GM18867 (cell line): ENCODE measurements around the gene GPAM.
A peak's percentile ranks its signal among the peaks of the same experiment; 100 is the strongest.

Source experiments
- ATAC-seq: cut with Tn5 transposase; IDR thresholded peaks from one replicate; pipeline ENCODE4 v1.9.1; 2021; ENCODE audit warnings: mild to moderate bottlenecking, moderate library complexity; ENCODE audit not compliant: unreplicated experiment

GPAM gene

DNA sequence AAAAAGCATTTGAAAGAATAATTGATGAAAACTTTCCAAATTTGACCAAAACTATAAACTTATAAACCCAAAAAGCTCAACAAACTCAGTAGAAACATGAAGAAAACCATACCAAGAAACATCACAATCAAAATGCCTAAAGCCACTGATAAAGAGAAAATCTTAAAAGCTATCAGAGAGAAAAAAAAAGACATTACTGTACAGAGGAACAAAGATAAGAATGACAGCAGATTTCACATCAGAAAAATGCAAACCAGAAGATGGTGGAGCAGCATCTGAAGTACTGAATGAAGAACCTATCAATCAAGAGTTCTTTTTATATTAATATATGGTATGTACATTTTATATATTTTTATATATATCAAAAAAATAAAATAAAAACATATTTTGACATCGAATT is 2.4 kb upstream of the GPAM start:
- no peak for ATAC-seq

GRCh38 chr10:112184379-112184778 is 814 bp upstream of the GPAM start:
- no peak for ATAC-seq

- no peak for ATAC-seq
Measured at GRCh38 chr10:112184052-112184371, 447 bp upstream of the GPAM start.

DNA sequence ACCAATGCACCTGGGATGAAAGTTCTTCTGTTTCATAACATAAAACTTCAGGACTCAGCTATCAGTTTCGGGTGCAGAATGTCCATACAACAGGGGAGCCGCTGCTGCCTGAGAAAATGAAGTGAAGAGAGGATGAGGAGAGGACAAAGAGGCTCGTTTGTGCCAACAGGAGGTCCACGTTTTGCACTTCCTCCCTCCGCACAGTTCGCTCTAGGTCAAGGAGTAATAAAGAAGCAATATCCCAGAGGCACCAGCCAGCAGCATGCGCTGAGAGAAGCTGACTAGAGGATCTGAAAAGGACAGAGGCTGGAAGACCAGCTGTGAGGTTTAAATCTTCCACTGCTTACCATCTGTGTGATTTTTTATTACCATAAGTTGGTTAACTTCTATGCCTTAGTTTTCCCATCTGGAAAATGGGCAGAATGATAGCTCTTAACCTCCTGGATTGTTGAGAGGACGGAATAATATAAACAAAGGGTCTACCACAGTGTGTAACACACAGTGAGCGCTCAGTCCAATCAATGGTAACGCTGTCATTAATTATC is 709 bp downstream of the GPAM start:
- ATAC-seq = no peak

DNA sequence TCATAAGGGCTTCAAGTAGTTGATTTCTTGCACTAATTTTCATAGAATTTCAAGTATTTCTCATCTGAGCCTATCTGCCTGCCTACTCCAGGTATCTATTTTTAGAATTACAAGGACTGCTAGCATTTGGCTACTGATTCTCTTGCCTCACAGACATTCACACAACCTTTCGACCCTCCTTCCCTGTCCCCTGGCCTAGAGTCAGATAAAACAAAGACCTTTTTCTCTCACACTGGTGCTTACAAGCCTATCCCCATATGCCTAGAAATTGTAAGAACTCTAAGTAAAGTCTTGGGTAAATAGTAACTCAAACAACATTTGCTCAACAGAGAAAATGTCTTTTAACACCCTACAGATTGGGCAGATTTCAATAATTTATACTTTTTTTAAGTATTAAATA is 6.3 kb downstream of the GPAM start:
- ATAC-seq = no peak

DNA sequence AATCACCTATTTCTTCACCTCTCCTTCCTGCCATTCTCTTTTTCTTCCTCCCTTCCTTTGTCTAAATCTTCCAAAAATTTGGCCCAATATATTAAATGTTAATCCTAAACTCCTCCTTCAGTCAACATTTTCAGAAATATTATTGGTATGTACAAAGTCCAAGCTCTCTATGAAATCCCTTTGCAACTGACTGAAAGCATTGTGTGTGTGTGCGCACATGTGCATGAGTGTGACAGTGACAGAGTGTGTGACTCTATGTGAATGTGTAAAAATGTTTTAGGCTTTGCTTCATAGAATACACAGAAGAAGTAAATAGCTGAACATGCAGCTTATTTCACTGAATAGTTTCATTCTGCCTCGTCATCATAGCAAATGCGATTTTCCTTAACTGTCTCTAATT is 7.0 kb downstream of the GPAM start:
- ATAC-seq = no peak

GRCh38 chr10:112175409-112175808 is 8.2 kb downstream of the GPAM start:
- ATAC-seq = no peak

DNA sequence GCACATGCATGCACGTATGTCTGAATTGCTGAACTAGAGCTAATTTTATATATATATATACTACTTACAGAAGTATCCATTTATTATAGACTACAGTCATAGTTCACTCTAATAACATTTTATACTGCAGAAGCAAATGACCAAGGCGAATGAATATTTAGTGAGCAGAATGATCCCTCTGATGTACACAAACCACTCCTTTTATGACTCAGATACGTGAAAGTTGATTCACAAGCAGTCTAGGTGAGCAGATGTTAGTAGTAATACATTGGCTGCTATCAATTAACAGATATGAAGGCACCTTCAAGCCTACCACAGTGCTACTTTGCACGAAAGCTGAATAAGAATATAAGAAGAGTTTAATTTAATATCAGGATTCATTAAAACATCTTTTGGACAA is 10.4 kb downstream of the GPAM start:
- no peak for ATAC-seq

DNA sequence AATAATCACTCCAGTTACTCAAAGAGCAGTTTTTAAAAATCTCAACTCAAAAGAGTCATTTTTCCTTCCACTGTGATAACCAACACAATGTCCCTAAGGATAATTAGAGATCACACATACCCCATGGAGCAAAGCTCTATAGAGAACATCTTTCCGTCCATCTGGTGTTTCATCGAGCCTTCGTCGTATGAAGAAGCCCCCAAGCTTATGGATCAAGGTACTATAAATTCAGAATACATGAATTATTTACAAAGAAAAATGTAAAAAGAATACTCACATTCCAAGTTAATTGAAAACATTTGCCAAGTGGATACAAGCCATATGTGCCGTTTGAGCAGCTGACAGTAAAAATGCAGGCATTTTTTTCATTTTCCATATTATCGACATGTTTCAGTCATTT is 14.8 kb downstream of the GPAM start:
- no peak for ATAC-seq

GRCh38 chr10:112166800-112167199 is 16.8 kb downstream of the GPAM start:
- ATAC-seq = no peak

- no peak for ATAC-seq
Measured at GRCh38 chr10:112161757-112162518, 21.6 kb downstream of the GPAM start.

- ATAC-seq = no peak
Measured at GRCh38 chr10:112160834-112161233, 22.7 kb downstream of the GPAM start.

DNA sequence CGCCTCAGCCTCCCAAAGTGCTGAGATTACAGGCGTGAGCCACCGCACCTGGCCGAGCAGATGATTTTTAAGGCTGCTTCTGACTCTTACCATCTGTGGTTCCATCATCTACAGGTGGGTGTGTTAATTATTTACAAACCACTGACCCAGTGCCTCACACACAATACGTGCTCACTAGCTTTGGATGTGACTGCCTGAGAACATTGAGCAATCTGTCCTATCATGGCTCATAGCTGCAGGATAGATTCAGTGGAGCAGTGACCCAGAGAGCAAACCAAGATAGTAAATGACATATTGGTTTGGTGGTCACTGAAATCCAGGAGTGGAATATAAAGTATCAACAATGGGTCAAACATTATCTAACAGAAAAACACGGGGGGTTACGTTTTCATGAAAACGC is 24.1 kb downstream of the GPAM start:
- ATAC-seq = no peak

- no peak for ATAC-seq
Measured at GRCh38 chr10:112151524-112152039, 32.0 kb downstream of the GPAM start.

DNA sequence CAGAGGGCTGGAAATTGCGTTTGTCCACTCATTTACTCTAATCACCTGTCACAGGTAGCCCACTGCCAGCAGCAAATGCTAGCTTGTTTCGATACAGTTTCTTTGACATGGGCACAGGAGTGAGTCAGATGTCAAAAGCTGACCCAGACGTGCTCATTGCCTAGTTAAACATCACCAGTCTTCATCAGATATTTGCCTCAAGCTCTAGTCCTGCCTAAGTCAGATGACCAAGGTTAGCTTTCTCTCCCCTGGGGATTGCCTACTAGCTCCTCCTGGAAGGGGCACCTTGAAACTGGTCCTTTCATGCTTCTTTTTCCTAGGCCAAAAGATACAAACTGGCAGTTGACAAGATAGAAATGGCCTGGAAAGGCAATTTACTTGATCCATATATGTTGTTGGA is 35.2 kb downstream of the GPAM start:
- ATAC-seq = no peak

GRCh38 chr10:112146799-112147198 is 36.8 kb downstream of the GPAM start:
- ATAC-seq = no peak

- no peak for ATAC-seq
Measured at GRCh38 chr10:112145263-112145662, 38.3 kb downstream of the GPAM start.

- no peak for ATAC-seq
Measured at GRCh38 chr10:112143420-112143819, 40.1 kb downstream of the GPAM start.

DNA sequence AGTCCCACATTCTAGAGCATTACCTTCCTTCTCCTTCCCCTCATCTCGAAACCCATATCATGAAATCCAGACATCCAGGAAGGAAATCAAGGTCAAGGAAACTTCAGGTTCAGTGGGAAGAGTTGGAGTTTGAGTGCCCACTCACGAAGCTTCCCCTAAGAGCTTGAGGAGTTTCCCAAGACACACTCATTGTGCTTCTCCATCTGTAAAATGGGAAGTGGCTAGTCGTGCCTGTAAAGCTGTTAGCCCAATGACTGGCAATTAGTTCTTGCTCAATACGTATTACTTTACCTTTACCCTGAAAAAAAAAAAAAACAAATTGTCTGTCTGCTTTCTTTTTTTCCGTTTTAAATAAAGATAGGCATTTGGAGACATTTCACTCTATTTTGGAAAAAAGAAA is 42.3 kb downstream of the GPAM start:
- no peak for ATAC-seq

DNA sequence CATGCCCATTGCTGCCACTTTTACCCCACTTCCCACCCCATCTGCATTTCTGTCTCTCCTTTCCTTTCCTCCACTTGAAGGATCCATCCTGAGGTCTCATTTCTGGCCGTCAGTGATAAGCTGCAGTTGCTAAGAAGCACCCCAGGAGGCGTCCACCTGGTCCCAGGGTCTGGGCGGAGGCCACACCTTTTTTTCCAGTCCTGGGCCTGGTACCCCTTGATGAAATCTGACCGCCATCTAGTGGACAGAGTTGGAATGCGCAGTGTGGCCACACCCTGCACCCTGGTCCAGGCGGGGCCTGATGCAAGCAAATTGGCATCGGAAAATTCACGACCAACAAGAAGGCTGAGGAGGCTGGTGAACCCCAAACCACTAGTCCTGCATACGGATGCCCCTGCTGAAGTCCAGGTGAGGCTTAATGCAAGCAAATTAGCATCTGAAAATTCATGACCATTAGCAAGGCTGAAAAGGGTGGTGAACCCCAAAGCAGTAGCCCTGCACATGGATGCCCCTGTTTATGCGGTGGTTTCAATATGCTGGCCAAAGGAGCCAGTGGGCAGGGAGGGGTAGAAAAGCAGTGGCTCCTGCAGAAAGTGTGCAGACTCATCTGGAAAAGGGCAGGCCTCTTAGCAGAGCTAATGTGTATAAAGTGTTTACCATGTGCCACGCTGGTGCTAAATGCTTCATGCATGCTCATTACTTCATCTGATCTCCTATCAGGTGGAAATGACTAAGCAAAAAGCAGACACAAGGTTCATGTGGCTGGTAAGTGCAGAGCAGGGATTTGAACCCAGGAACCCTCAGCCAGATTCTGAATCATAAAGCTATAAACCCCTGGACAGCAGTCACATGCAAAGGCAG is 43.2 kb downstream of the GPAM start:
- ATAC-seq = peak; percentile 100

DNA sequence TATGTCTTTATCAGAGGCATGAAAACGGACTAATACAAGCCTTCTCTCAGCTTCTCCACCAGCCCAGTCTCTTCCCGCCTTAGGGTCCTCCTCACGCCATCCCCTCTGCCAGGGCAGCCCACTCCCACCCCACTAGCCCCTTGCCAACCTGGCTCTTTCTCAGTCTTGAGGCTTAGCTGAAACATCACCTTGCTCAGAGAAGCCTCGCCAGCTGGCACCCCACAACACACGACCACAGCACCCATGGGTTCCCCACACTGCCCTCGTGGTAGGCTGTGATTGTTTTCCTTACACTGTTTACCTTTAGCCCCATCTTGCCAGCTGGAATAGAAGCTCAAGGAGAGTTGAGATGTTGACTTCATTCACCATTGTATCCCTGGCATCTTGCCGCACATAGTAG is 44.4 kb downstream of the GPAM start:
- ATAC-seq = no peak
